DND-41 (cell line): ENCODE measurements around the gene TRIOBP.

Experiments
- EZH2 ChIP-seq: IDR thresholded peaks from 3 replicates; pipeline ENCODE4 v1.6.1; 2012; ENCODE audit warnings: borderline replicate concordance, low read depth, mild to moderate bottlenecking, moderate library complexity, low read length, inconsistent platforms; ENCODE audit not compliant: severe bottlenecking
- TF ChIP-seq, protein P1 (sequence below): IDR thresholded peaks from 2 replicates; pipeline ENCODE4 v1.5.1; 2012; ENCODE audit warnings: borderline replicate concordance, low read length, moderate library complexity, mild to moderate bottlenecking; ENCODE audit not compliant: poor library complexity, severe bottlenecking; ENCODE audit errors: extremely low read depth

DNA sequence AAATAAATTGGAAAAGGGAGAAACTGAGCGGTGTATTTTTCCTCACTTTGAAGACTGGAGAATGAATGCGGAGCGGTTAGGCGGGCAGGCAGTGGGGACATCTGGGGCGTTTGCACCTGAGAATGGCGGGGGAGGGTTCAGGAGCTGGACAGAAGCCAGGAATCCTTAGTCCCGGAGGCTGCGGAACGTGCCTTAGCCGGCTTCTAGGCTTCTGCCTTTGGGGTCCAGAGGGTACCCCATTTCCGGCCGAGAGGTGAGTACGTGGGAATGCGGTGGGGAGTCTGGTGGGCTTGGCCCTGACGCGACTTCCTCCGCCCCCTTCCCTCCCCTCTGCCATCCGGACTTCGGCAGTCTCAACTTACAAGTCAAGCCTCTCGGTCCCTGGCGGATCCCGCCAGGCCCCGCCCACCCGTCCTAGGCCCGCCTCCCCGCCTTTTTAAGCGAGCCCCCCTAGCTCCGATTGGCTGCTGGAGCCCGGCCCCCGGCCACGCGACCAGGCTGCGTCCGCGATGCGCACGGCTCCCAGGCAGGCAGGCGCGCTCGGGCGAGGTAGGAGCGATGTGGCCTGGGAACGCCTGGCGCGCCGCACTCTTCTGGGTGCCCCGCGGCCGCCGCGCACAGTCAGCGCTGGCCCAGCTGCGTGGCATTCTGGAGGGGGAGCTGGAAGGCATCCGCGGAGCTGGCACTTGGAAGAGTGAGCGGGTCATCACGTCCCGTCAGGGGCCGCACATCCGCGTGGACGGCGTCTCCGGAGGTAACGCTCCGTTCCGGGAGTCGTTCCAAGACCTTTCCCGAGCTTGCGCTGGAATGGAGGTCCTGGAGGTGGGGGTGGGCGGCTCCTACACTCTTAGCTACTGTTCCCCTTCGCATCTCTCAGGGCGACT, 110.8 kb downstream of the TRIOBP start, which contains the start of gene GCAT:
- TF ChIP-seq EZH2, result no peak
- TF ChIP-seq, protein P1, sequence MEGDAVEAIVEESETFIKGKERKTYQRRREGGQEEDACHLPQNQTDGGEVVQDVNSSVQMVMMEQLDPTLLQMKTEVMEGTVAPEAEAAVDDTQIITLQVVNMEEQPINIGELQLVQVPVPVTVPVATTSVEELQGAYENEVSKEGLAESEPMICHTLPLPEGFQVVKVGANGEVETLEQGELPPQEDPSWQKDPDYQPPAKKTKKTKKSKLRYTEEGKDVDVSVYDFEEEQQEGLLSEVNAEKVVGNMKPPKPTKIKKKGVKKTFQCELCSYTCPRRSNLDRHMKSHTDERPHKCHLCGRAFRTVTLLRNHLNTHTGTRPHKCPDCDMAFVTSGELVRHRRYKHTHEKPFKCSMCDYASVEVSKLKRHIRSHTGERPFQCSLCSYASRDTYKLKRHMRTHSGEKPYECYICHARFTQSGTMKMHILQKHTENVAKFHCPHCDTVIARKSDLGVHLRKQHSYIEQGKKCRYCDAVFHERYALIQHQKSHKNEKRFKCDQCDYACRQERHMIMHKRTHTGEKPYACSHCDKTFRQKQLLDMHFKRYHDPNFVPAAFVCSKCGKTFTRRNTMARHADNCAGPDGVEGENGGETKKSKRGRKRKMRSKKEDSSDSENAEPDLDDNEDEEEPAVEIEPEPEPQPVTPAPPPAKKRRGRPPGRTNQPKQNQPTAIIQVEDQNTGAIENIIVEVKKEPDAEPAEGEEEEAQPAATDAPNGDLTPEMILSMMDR, result no peak
